Neural cell (in vitro differentiated cells): Measurements from ENCODE around the gene MAP3K7.

Experiments
- EZH2 ChIP-seq: fragments of 200-600, 300-800 bp; shearing (Covaris generic), sonication (generic); IDR thresholded peaks from 2 replicates; pipeline ENCODE4 v1.6.1; 2014; ENCODE audit warnings: antibody characterized with exemption, low read length, borderline replicate concordance, mild to moderate bottlenecking; ENCODE audit not compliant: insufficient read depth, poor library complexity, severe bottlenecking
- TAF1 ChIP-seq: IDR thresholded peaks from 2 replicates; pipeline ENCODE4 v1.6.1; 2012; ENCODE audit warnings: low read depth

DNA sequence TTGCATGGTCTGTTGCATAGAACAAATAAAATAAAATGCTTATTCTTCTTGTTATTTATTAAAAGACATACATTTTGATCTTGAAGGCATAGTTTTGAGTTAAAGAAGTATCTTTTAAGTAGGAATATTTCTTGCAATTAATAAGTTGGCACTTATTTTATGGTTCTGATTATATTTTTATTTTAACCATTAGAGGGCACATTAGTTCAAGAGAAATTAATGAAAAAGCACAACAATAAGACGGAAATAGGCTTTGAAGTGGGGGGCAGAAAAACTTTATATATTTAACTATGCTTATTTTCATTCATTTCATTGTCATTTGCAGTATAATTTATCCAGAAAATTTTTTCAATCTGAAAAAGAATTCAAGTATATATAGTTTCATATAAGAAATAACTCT, 44.2 kb upstream of the MAP3K7 start:
- TF ChIP-seq TAF1 (no peak), EZH2 (no peak)
